SK-N-MC (cell line): ENCODE data around the gene AGMO.

Experiments
- EZH2 ChIP-seq: fragments of 200-600 bp; sonication (generic); IDR thresholded peaks from one replicate; pipeline ENCODE4 v1.6.1; 2017; ENCODE audit warnings: antibody characterized with exemption
- POLR2AphosphoS5 ChIP-seq: IDR thresholded peaks from 2 replicates; pipeline ENCODE4 v1.6.1; 2012; ENCODE audit warnings: mild to moderate bottlenecking, low read depth, low read length, borderline replicate concordance

DNA sequence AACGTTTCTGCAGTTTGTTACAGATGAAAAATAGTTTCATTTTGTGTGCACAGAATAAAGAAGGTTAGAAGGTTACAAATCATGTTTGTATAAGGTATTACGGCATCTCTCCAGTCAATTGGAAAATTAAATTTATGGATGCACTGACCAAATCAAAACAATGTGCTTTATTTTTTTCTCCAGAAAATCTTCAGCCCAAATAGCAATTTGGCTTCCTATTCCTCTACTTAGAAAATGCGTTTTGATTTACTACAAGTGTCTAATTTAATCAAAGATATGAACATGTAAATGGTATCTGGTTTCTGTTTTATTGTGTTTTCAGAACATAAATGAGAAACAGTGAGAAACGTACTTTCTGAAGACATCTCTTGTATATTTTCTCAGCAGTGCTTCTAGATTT is 63.4 kb downstream of the AGMO start:
- TF ChIP-seq POLR2AphosphoS5 (no peak), EZH2 (no peak)
